Ishikawa (cell line): Measurements from ENCODE around the gene ASAP3.

Source experiments
- CEBPB ChIP-seq: IDR thresholded peaks from 2 replicates; pipeline ENCODE4 v1.6.1; 2012
- CREB1 ChIP-seq: IDR thresholded peaks from 2 replicates; pipeline ENCODE4 v1.6.1; 2012; ENCODE audit warnings: low read depth
- EGR1 ChIP-seq: IDR thresholded peaks from 2 replicates; pipeline ENCODE4 v1.6.1; 2012
- EP300 ChIP-seq: IDR thresholded peaks from 2 replicates; pipeline ENCODE4 v1.6.1; 2012; ENCODE audit warnings: borderline replicate concordance
- FOXM1 ChIP-seq: IDR thresholded peaks from 2 replicates; pipeline ENCODE4 v1.6.1; 2012; ENCODE audit warnings: low read depth, borderline replicate concordance
- MAX ChIP-seq: IDR thresholded peaks from 2 replicates; pipeline ENCODE4 v1.6.1; 2012
- NFIC ChIP-seq: IDR thresholded peaks from 2 replicates; pipeline ENCODE4 v1.6.1; 2012
- RAD21 ChIP-seq: IDR thresholded peaks from 2 replicates; pipeline ENCODE4 v1.6.1; 2012; ENCODE audit warnings: low read depth
- REST ChIP-seq: IDR thresholded peaks from 2 replicates; pipeline ENCODE4 v1.6.1; 2012; ENCODE audit warnings: low read depth, mild to moderate bottlenecking
- TAF1 ChIP-seq: IDR thresholded peaks from 2 replicates; pipeline ENCODE4 v1.6.1; 2012; ENCODE audit warnings: low read depth, mild to moderate bottlenecking
- TCF12 ChIP-seq: IDR thresholded peaks from 2 replicates; pipeline ENCODE4 v1.6.1; 2012; ENCODE audit warnings: low read depth
- TEAD4 ChIP-seq: IDR thresholded peaks from 2 replicates; pipeline ENCODE4 v1.6.1; 2012
- USF1 ChIP-seq: IDR thresholded peaks from 2 replicates; pipeline ENCODE4 v1.6.1; 2012
- YY1 ChIP-seq: IDR thresholded peaks from 2 replicates; pipeline ENCODE4 v1.6.1; 2012; ENCODE audit warnings: low read depth
- ZBTB7A ChIP-seq: IDR thresholded peaks from 2 replicates; pipeline ENCODE4 v1.6.1; 2012; ENCODE audit warnings: low read depth

Gene ASAP3

GRCh38 chr1:23502951-23503350 lies 19.0 kb upstream of the ASAP3 start:
- TF ChIP-seq EP300 (no peak), YY1 (no peak)

GRCh38 chr1:23500466-23500865 lies 16.5 kb upstream of the ASAP3 start:
- no peak for TF ChIP-seq YY1
- TF ChIP-seq CEBPB = no peak
- TF ChIP-seq TEAD4 = no peak
- TF ChIP-seq CREB1 = no peak
- no peak for TF ChIP-seq RAD21
- TF ChIP-seq TAF1 = no peak
- TF ChIP-seq REST = no peak
- TF ChIP-seq ZBTB7A = no peak
- no peak for TF ChIP-seq EGR1
- TF ChIP-seq TCF12 = no peak
- no peak for TF ChIP-seq FOXM1
- no peak for TF ChIP-seq USF1
- no peak for TF ChIP-seq MAX
- no peak for TF ChIP-seq NFIC
- TF ChIP-seq EP300 = no peak

- TF ChIP-seq CREB1 (no peak), EP300 (no peak), RAD21 (no peak), TCF12 (no peak), CEBPB (no peak), ZBTB7A (no peak), YY1 (no peak), MAX (no peak), TEAD4 (no peak), EGR1 (no peak), TAF1 (no peak)
Observed at GRCh38 chr1:23497777-23498439, 13.9 kb upstream of the ASAP3 start.

- TF ChIP-seq CREB1 = no peak
- no peak for TF ChIP-seq TAF1
- TF ChIP-seq MAX = no peak
- TF ChIP-seq ZBTB7A = no peak
- TF ChIP-seq REST = no peak
- TF ChIP-seq CEBPB = no peak
- no peak for TF ChIP-seq TCF12
- TF ChIP-seq YY1 = no peak
- TF ChIP-seq USF1 = no peak
- no peak for TF ChIP-seq EGR1
- TF ChIP-seq EP300 = no peak
- TF ChIP-seq RAD21 = no peak
- no peak for TF ChIP-seq TEAD4
- no peak for TF ChIP-seq FOXM1
- TF ChIP-seq NFIC = no peak
Observed at GRCh38 chr1:23496490-23497181, 12.7 kb upstream of the ASAP3 start.

GRCh38 chr1:23492132-23492720 lies 8.2 kb upstream of the ASAP3 start:
- TF ChIP-seq ZBTB7A (no peak), CREB1 (no peak), REST (no peak), FOXM1 (no peak), CEBPB (no peak), EP300 (no peak)
